Erythroblast (primary cell): ENCODE measurements around the gene MMS19.

ENCODE experiments used
- GATA1 ChIP-seq: IDR thresholded peaks from 2 replicates; pipeline ENCODE4 v1.6.1; 2011; ENCODE audit warnings: low read depth, mild to moderate bottlenecking, control low read depth, low read length, moderate library complexity
- POLR2A ChIP-seq: IDR thresholded peaks from 2 replicates; pipeline ENCODE4 v1.6.1; 2011; ENCODE audit warnings: mild to moderate bottlenecking, low read length

- no peak for TF ChIP-seq POLR2A
- no peak for TF ChIP-seq GATA1
Measured at GRCh38 chr10:97542169-97543024, 44.2 kb upstream of the MMS19 start.
